GM21619 (cell line): Measurements from ENCODE around the gene IL1A.

Experiments
- ATAC-seq: cut with Tn5 transposase; IDR thresholded peaks from one replicate; pipeline ENCODE4 v1.9.1; 2021; ENCODE audit not compliant: unreplicated experiment

The IL1A gene

GRCh38 chr2:112793449-112793978, 9.2 kb upstream of the IL1A start:
- no peak for ATAC-seq

- no peak for ATAC-seq
Observed at GRCh38 chr2:112792419-112792818, 8.1 kb upstream of the IL1A start.

- ATAC-seq: no peak
Observed at GRCh38 chr2:112791693-112792230, 7.5 kb upstream of the IL1A start.

GRCh38 chr2:112791019-112791418, 6.7 kb upstream of the IL1A start:
- no peak for ATAC-seq

- no peak for ATAC-seq
Observed at GRCh38 chr2:112790305-112790704, 6.0 kb upstream of the IL1A start.

GRCh38 chr2:112789186-112789585, 4.9 kb upstream of the IL1A start:
- ATAC-seq: no peak

- no peak for ATAC-seq
Observed at GRCh38 chr2:112788653-112789052, 4.4 kb upstream of the IL1A start.

- no peak for ATAC-seq
Observed at GRCh38 chr2:112787729-112788393, 3.6 kb upstream of the IL1A start.

- ATAC-seq: no peak
Observed at GRCh38 chr2:112787294-112787693, 3.0 kb upstream of the IL1A start.

- ATAC-seq: no peak
Observed at GRCh38 chr2:112783187-112783714, 1.0 kb downstream of the IL1A start.

GRCh38 chr2:112782234-112782799, 2.0 kb downstream of the IL1A start:
- peak; percentile 85 for ATAC-seq

GRCh38 chr2:112779598-112779997, 4.7 kb downstream of the IL1A start:
- ATAC-seq: no peak

- ATAC-seq: no peak
Observed at GRCh38 chr2:112777036-112777435, 7.3 kb downstream of the IL1A start.

GRCh38 chr2:112776113-112776512, 8.2 kb downstream of the IL1A start:
- no peak for ATAC-seq

GRCh38 chr2:112774536-112775285, 9.6 kb downstream of the IL1A start:
- no peak for ATAC-seq

GRCh38 chr2:112773556-112773955, 10.7 kb downstream of the IL1A start:
- no peak for ATAC-seq

- ATAC-seq: no peak
Observed at GRCh38 chr2:112772911-112773475, 11.3 kb downstream of the IL1A start.

GRCh38 chr2:112772322-112772721, 12.0 kb downstream of the IL1A start:
- ATAC-seq: no peak

- no peak for ATAC-seq
Observed at GRCh38 chr2:112768432-112768831, 15.9 kb downstream of the IL1A start.

- ATAC-seq: no peak
Observed at GRCh38 chr2:112767693-112768330, 16.5 kb downstream of the IL1A start.

- no peak for ATAC-seq
Observed at GRCh38 chr2:112765251-112765650, 19.0 kb downstream of the IL1A start.
